ENCODE results near the gene P2RY8. TPM values are rescaled to one million over a fixed set of nuclear protein-coding genes. Genes with fewer than 3 reads are reported as not detected.

Gene P2RY8
- total RNA-seq, 6 donors from 2014 or later: 1.7 to 4.4 (median 3.3) TPM

DNA sequence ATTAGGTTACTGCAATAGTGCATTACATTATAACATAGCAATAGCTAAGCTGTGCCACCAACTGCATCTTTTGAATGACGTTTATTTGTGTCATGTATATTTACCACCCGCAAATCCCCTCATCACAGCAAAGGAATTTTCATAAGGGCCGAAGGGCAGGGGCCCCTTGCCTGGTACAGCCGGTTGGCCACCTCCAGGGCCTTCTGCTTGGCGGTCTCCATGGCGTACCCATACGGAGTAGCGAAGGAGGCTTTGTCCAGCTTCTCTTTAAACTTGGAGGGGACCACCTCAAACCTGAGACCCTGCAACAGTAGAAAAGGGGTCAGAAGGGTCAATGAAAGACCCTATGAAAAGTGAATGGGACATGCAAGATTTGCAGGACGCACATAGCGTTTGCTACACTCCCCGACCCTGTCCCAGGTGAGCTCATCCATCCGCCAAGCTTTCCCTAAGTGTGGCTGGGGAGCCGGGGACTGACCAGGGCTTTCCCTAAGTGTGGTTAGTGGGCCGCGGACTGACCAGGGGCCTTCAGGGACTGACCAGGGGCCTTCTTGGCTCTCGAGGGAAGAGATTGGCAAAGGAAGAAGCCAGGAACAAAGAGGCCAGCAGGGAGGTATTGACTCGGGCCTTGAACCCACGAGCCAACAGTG lies 94.8 kb downstream of the P2RY8 start:
- Histone ChIP-seq H3K27me3 (no peaks in the 10 kb centered on the region), H3K9me3 (no peaks in the 10 kb centered on the region), H3K4me1 (no peaks in the 10 kb centered on the region), H3K27ac (no peak overlapping the region), H3K36me3 (peaks cover 0 to 43% (median 10%) of the 10 kb centered on the region in 4 donors), H3K4me3 (no peak overlapping the region)
- DNase-seq (peak in 1 of 2 donors; percentile 4), ATAC-seq (ENCODE audit: low FRiP score in 2 of 2) (no peak)
- 97 to 99% methylated on average over 15 to 18 of the region's 18 CpGs for WGBS, 2 donors
- TF ChIP-seq POLR2A (IDR thresholded peaks at IDR 0.05): no peak
- TF ChIP-seq, protein P1, sequence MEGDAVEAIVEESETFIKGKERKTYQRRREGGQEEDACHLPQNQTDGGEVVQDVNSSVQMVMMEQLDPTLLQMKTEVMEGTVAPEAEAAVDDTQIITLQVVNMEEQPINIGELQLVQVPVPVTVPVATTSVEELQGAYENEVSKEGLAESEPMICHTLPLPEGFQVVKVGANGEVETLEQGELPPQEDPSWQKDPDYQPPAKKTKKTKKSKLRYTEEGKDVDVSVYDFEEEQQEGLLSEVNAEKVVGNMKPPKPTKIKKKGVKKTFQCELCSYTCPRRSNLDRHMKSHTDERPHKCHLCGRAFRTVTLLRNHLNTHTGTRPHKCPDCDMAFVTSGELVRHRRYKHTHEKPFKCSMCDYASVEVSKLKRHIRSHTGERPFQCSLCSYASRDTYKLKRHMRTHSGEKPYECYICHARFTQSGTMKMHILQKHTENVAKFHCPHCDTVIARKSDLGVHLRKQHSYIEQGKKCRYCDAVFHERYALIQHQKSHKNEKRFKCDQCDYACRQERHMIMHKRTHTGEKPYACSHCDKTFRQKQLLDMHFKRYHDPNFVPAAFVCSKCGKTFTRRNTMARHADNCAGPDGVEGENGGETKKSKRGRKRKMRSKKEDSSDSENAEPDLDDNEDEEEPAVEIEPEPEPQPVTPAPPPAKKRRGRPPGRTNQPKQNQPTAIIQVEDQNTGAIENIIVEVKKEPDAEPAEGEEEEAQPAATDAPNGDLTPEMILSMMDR (IDR thresholded peaks at IDR 0.05): no peak
- TF ChIP-seq EP300 (IDR thresholded peaks at IDR 0.05): no peak
- no peak for TF ChIP-seq POLR2AphosphoS5 (IDR thresholded peaks at IDR 0.05)

- Histone ChIP-seq H3K36me3 (peaks cover 0 to 57% (median 19%) of the 10 kb centered on the region in 4 donors), H3K27ac (no peak overlapping the region), H3K9me3 (no peaks in the 10 kb centered on the region), H3K27me3 (no peaks in the 10 kb centered on the region), H3K4me3 (no peak overlapping the region), H3K4me1 (no peaks in the 10 kb centered on the region)
- DNase-seq (peak in 1 of 2 donors; percentile 15), ATAC-seq (ENCODE audit: low FRiP score in 2 of 2) (no peak)
- WGBS, 2 donors: 96 to 98% methylated on average over 6 of the region's 6 CpGs
- no peak for TF ChIP-seq POLR2AphosphoS5 (IDR thresholded peaks at IDR 0.05)
- TF ChIP-seq EP300 (IDR thresholded peaks at IDR 0.05): no peak
Measured at GRCh38 chrX:1440506-1440905, 96.5 kb downstream of the P2RY8 start.

DNA sequence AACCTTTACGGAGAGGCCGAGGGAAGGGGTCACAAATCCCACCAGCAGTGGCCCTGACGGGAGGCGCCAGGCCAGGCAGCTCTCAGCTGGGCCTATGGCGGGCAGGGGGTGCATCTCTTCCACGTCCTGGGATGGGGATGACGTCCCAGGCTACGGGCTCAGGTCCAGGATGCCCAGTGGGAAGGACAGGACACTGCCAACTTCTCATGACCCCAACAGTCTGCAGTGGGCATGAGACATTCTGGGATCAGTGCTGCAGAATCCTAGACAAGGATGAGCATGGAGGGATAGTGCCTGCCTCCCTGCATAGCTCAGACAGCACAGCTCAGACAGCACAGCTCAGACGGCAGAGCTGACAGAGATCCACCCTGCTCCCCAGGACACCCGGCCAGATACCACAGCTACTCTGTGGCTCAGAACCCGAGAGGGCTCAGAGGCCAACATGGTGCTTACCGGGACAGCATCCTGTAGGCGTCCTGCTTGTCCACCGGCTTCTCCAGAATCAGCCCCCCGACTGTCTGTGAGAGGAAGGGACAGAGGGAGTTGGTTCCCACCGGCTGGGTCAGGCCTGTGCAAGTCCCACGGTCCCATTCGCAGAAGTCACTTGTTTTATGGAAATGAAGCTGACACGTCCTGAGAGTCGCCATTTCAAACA lies 101.6 kb downstream of the P2RY8 start:
- Histone ChIP-seq H3K9me3 (no peaks in the 10 kb centered on the region), H3K27ac (no peak overlapping the region), H3K4me1 (no peaks in the 10 kb centered on the region), H3K4me3 (no peak overlapping the region), H3K36me3 (peaks cover 0 to 70% (median 35%) of the 10 kb centered on the region in 4 donors), H3K27me3 (no peaks in the 10 kb centered on the region)
- ATAC-seq (ENCODE audit: low FRiP score in 2 of 2) (peak; percentile 10 to 26), DNase-seq (no peak)
- WGBS, 2 donors: 79 to 88% methylated on average over 3 to 16 of the region's 20 CpGs
- TF ChIP-seq EP300 (IDR thresholded peaks at IDR 0.05): no peak
- TF ChIP-seq, protein P1 (IDR thresholded peaks at IDR 0.05): no peak
- TF ChIP-seq POLR2AphosphoS5 (IDR thresholded peaks at IDR 0.05): no peak
- TF ChIP-seq POLR2A (IDR thresholded peaks at IDR 0.05): no peak

- Histone ChIP-seq H3K27me3 (no peaks in the 10 kb centered on the region), H3K9me3 (no peaks in the 10 kb centered on the region), H3K4me3 (no peak overlapping the region), H3K36me3 (peaks cover 0 to 66% (median 35%) of the 10 kb centered on the region in 4 donors), H3K4me1 (no peaks in the 10 kb centered on the region), H3K27ac (no peak overlapping the region)
- DNase-seq (no peak), ATAC-seq (ENCODE audit: low FRiP score in 2 of 2) (peak in 1 of 2 donors; percentile 27)
- TF ChIP-seq POLR2AphosphoS5 (IDR thresholded peaks at IDR 0.05): no peak
- TF ChIP-seq POLR2A (IDR thresholded peaks at IDR 0.05): no peak
- TF ChIP-seq, protein P1 (IDR thresholded peaks at IDR 0.05): no peak
- no peak for TF ChIP-seq EP300 (IDR thresholded peaks at IDR 0.05)
- WGBS, 2 donors: 94 to 98% methylated on average over 22 of the region's 22 CpGs
Measured at GRCh38 chrX:1434871-1435240, 102.1 kb downstream of the P2RY8 start.

GRCh38 chrX:1433646-1434357 lies 103.2 kb downstream of the P2RY8 start:
- Histone ChIP-seq H3K27me3 (no peaks in the 10 kb centered on the region), H3K4me1 (no peaks in the 10 kb centered on the region), H3K27ac (no peak overlapping the region), H3K9me3 (no peaks in the 10 kb centered on the region), H3K36me3 (peaks cover 0 to 55% (median 31%) of the 10 kb centered on the region in 4 donors), H3K4me3 (no peak overlapping the region)
- TF ChIP-seq, protein P1 (IDR thresholded peaks at IDR 0.05): no peak
- TF ChIP-seq POLR2AphosphoS5 (IDR thresholded peaks at IDR 0.05) (no peak), EP300 (IDR thresholded peaks at IDR 0.05) (no peak), POLR2A (IDR thresholded peaks at IDR 0.05) (no peak)
- WGBS, 2 donors: 93 to 95% methylated on average over 18 to 19 of the region's 19 CpGs
- no peak for DNase-seq
- ATAC-seq (ENCODE audit: low FRiP score in 2 of 2): peak in 1 of 2 donors; percentile 18

Measured in upper lobe of left lung (tissue), 6 donors.